NCI-H748 (cell line): ENCODE data around the gene NEK6.

Experiments
- DNase-seq: peaks from one replicate; lab custom pipeline; 2025; ENCODE audit not compliant: unreplicated experiment; lab: John Stamatoyannopoulos, UW

The NEK6 gene

DNA sequence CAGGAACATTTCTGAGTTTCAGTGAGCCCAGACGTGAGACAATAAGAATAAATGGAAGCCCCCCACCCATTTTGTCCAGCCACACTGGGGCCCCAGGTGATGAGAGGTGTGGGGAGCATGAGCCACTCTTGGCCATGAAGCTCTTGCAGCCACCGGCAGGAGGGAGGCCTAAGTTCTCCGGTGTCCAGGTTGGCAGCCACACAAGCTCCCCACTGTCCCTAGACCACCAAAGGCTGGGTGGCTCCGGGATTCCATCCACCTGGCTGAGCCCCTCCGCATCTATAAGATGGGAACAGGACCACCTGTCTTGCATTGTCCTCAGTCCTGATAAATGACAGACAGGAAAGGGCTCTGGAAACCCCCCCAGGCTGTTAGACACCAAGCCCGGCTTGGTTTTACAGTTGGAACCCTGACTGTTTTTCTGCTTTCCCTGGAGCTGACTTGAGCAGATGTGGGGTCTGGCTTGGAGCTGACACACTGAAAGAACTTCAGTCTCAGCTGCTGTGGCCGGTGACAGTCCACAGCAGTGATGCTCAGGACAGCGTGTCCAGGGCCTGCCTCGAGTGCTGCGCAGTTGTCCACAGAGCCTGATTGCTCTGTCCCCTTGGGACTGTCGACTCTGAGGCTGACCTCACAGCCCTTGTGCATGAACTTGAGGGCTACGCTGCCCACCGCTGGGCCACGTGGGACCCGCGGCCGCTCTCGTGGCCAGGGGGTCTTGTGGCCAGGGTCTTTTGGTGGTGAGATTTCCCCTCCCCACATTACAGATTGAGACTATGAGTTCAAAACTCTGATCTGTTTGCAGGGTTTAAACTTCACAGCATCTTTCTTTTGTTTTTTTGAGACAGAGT, 82.7 kb downstream of the NEK6 start:
- no peak for DNase-seq

DNA sequence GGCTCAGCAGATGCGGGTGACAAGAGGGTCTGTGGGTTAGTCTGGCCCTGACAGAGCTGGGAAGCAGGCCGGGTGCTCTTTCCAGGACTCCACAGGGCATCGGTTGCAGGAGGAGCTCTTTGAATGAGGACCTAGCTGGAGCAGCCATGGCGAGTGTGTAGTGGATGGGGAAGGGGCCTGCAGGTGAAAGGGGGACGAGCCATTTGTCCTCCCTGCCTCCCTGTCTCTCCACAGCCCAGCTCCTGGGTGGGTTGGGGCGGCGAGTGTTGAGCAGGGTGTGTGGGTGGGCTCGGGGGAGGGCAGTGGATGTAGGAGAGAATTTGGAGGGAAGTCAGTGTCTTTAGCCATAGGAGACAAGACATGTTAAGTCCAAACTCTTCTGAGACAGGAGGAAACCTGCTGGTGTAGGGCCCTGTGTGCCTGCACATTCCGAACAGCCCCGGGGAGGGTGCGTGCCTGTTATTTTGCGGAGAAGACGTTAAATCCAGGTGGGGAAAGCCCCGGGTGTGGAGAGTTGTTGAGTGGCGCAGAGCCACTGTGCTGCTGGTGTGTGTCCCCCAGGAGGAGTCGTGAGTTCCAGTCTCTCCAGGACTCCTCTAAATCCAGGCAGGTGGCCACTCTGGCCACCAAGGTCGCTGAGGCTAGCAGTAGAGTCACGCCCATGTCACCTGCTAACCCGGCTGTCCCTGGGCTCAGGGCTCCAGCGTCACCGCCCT, 83.9 kb downstream of the NEK6 start:
- DNase-seq: no peak

DNA sequence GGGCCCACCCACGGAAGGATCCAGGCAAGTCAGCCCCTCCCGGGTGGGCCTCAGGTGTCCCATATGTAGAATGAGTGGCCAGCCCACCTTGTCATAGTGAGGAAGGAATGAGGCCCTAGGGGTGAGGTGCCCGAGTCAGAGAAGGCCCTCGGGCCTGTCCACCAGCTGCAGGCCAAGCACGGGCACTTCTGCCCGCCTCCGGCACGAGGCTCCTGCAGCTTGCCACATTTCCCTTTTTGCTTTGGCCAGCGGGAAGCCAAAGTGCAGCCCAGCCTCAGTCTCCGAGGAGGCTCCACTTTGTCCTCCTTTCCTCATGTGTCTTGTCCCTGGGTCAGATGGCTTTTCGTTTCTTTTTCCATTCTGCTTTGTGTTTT, 84.6 kb downstream of the NEK6 start:
- DNase-seq: no peak

DNA sequence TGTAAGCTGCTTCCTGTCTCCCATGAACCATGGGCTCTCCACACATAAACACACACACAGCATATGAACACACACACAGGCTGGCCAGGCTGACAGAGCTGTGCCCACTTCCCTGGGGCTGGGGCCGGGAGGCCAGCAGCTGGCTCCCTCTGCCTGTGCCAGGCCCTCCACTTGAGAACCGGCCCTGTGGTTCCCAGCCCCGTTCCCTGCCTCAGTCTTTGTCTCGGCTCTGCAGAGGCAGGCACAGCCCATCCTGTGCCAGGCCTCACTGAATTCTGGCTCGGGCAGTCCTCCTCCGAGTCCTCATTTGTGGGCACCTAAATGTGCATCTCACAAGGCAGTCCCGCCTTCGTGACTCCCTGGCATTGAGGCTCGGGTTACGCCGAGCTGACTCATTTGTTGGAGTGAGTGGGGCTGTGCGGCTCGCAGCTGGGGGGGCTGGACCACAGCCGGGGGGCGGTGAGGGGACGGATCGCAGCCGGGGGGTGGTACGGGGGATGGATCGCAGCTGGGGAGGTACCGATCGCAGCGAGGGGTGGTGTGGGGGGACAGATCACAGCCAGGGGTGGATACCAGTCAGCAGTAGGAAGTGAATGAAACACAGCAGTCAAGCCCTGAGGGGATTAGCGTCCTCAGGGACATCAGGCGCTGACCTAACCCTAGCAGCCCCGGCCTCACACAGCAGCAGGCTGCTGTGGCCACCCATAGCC, 85.2 kb downstream of the NEK6 start:
- no peak for DNase-seq

DNA sequence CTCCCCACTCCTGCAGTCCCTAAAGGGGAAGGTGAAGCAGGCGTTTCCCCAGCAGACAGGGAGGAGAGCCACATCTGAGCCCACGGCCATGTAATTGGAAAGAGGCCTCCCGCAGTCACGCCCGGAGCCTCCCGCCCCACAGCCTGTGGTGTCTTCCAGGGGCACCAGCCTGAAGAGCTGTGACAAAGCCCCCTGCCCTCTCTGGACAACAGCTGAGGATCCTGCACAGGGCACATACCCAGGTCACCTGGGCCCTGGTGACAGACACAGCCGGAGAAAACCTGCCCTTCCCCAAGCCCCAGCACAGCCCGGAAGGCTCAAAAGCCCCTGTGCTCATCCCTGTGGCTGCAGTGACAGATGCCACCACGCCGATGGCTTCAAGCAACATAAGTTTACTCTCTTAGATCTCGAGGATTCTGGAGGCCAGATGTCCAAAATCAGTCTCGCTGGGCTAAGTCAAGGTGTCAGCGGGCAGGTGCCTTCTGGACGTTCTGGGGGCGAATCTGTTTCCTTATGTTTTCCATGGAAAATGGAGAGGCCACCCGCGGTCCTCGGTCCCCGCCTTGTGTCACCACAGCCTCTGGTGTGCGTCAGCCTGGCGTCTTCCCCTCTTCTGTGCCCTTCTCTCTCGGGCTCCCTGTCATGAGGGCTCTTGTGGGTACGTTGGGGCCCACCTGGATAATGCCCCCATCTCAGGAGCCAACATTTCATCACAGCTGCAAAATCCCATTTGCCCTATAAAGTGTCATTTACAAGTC, 86.0 kb downstream of the NEK6 start:
- no peak for DNase-seq

DNA sequence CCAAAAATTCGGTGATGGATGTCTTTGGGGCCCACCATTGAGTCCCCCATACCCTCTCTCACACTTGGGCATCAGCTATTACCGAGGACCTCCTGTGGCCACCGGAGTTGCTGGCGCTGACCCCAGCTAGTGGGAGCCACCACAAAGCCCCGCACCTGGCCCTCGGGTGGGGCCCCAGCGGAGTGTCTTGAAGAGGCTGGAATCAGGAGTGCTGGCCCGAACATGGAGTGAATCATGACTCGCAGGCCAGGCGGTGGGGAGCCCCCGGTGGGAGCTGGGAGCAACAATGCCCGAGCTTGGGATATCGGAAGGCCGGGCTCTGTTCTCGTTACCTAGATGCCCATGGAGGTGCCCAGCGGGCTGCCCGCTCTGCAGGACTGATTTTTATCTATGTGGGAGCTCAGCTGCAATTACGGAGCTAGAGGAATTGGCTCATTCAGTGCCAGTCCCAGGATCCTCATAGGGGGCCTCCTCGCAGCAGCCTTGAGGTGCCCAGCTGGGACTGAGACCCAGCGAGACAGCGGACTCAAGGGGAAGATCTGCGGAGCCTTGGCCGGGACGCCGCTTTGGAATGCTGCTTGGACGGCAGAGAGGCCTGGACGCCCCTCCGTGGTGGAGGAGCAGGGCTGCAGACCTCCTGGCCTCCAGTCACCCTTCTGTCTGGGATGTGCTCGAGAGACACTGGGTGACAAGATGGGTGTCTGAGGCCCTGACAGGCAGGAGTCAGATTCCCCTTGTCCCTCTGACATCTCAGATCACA, 86.7 kb downstream of the NEK6 start:
- DNase-seq: no peak

DNA sequence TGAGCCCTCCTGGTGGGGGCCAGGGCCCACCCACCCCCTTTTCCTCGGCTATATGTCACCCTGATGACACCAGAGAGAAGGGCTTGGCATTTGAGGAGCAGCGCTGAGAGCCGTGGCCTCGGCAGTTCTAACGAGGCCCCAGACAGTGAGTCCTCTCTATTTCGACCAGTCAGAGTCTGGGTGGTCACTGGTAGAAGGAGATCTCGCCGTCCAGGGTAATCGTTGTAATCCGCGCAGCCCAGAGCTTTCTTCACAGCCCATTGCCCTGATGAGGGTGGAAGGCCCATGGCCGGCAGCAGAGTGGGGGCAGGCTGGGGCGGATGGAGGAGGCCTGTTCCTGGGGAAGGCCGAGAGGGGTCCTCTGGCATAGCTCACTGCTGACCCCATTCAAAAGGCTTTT, 87.3 kb downstream of the NEK6 start:
- DNase-seq: no peak

DNA sequence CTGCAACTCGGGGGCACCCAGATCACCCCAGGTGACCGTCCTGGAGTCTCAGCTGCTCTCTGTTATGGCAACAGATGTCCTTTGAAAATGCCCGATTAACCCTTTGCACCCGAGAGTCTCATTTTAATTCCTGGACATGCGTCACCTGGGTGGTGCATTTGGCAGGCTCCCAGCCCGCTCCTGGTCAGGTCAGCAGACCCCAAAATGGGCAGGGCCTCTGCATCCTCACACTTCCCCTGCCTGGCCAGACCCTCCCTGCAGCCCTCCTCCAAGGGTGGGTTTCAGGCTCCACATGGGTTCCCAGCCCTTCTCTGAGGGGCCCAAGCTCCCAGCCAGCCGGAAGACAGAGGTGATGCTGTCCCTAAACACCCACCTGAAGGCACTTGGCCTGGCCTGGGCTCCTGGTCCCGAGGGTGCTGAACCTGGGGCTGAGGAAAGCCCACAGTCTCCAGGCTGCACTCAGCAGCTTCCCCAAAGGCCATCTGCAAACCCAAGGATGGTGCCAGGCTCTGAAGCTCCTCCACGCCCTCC, 88.1 kb downstream of the NEK6 start:
- no peak for DNase-seq

DNA sequence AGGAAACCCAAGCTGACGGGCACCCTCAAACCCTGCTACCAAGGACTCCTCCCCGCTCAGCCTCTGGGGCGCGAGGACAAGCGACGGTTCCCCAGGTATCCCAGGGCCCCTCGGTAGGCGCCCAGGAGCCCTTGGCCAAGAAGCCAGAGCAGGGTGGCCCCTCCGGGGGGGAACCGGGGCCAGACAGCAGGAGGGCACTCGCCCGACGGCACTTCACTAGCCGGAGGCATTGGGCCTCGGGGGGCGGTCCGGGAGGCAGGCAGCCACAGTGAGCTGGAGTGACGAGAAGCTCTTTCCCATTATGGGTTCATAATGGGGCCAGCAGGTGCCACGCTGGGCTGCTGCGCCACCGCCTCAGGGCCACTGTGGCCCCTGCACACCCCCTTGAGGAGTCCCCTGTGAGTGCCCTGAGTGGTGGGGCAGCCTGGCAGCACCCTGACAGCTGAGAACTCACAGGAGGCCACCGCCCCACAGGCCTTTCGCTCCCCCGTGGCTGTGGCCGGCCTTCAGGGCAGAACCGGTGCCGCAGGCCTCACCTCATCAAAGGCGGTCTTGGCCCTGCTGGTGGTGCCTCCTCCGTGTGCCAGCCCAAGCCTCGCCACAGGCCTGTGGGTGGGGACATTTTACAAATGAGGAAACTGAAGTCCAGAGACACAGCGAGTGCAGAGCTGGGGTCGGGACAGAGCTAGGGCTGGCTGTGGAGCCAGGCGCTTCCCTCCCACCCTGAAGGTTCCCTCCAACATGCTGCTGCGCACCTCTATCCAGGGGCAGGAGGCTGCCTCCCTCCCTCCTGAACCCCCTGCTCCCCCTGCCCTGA, 88.8 kb downstream of the NEK6 start:
- no peak for DNase-seq

DNA sequence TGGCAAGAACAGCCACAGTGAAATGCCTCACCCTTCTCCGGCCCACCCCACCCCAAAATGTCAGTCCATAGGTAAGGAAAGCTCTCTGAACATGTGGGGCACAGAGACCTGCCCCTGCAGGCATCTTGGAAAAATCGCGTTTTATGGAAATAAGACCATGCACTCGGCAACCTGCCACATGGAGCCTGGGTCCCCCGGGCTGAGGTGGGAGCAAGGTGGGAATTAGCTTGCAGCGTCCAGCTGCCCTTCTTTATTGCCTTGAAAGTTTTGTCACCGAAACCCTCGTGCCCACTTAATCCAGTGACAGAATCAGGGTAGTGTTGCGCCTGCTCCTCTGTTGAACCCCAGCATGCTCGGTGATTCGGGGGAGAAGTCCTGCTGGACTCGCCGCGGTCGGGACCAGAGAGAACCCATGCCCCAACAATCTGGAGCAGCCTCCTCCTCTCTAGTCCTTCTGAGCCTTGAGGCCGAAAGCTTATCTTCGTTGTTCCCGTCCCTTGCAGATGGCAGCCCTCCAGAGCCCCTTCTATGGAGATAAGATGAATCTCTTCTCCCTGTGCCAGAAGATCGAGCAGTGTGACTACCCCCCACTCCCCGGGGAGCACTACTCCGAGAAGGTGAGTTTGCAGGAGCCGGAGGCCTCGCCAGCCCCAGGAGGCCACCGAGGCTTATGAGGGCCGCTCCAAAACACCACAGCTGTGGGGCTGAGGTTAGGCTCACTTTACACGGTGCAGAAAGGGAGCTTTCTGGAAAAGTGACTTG, 89.6 kb downstream of the NEK6 start:
- DNase-seq: no peak

DNA sequence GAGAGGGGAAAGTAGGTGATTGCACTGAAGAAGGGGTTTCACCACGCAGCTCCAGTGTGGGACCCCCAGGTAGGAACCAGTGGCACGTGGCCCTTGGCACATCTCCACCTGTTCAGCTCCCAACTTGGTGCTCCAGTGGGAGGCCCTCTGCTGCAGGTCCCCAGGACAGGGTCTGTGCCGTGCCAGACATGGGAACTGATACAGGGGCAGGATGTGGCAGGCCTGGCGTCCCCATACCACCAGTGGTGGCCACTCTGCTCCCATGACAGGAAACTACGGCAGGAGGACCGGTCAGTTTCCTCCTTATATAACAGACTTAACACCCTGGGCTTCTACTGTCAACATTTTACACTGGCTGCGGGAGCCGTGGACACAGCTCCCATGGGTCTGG, 90.2 kb downstream of the NEK6 start:
- DNase-seq: no peak

DNA sequence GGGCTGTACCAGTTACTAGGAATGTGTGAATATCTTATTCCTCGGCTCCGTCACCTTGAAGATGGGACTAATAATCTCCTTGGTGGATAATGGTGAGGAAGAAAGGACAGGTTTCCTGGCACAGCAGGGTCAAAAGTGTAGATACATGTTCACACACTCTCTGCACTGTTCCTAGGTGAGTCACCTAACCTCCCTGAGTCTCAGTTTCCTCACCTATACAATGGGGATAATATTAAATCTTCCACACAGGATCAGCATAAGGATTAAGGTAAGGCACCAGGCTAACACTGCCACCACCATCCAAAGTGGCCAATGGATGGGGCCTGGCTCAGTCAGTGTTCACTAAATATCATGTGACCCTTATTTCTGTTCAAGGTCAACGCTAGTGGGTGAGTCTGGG, 90.6 kb downstream of the NEK6 start:
- no peak for DNase-seq

DNA sequence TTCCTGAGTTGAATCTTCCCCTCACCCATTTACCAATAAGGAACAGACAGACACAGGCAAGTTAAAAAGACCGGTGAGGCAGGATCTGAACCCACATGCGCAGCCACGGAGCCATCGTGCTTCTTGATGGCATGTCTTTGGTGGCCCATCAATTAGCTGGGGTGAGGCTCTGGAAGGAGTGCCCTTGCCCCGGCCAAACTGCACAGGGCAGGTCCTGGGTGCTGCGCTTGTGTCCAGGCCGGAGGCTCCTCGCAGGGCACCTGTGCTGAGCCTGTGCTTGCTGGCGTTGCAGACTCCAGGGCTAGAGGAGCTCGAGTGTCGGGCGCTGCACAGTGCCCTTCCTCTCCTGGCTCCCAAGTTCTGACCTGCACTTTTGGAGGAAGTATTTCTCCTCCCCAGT, 91.1 kb downstream of the NEK6 start:
- no peak for DNase-seq

DNA sequence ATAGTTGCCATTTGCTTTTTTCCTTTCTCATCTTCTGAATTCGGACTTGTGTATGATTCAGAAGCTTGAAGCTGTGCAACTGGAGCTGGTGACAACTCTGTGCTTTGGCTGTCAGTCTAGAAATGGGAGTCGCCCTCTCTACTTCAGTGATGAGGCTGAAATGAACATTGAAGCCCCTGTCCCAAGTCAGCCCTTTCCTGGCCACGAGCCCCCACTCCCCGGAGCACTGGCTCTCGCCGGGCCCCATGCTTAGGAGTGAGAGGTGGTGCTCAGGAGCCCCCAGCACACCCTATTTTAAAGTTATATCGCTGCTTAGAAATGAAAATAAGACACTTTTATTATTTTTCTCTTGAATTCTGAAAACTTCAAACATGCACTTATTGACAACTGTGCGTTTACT, 91.5 kb downstream of the NEK6 start:
- DNase-seq: no peak

DNA sequence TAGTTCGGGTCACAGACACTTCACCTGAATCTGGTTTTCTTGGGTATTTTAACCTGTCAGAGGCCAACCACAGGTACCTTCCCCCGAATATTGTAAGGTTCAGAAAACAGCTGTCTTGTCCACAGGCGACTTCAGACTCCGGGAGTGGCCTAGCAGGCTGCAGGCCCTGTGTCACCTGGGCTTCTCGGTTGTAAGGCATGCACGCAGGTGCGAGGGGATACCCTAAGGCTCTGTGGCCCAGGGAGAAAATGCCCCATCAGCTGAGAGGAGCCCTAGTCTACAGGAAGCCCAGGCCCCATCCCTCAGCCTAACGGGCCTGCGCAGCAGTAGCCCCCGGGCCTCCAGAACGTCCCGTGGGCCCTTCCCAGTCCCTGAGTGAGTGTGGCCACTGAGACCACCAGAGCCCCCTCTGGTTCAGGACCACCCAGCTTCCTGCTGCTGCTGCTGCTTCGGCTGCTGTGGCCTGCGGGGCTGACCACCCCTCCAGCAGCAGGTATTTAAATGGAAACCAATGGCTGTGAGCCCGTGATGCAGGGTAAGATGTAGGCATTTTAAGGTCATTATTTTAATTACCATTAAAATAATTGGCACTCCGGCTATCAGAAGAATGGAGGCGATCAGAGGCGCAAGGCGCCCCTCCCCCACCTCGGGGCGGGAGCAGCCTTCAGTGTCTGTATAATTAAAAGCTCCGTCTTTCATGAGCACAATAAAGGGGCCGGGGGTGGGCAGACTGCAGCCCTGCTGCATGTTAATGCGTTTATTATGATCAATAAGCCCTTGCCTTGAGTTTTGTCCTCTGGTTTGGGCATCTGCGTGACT, 92.1 kb downstream of the NEK6 start:
- DNase-seq: peak; percentile 19

DNA sequence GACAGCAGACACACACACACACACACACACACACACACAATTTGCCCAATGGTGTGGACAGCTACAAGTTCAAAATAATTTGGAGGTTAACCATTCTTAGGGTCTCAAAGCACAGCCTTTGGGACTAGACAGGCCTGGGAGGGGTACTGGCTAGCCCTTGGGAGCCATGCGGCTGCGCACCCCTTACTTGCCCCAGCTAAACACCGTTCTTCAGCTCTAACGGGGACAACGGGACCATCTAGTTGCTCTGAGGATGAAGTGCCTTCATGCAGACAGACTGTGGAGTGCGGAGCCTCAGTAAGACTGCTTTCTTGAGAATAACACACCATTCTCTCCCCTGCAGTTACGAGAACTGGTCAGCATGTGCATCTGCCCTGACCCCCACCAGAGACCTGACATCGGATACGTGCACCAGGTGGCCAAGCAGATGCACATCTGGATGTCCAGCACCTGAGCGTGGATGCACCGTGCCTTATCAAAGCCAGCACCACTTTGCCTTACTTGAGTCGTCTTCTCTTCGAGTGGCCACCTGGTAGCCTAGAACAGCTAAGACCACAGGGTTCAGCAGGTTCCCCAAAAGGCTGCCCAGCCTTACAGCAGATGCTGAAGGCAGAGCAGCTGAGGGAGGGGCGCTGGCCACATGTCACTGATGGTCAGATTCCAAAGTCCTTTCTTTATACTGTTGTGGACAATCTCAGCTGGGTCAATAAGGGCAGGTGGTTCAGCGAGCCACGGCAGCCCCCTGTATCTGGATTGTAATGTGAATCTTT, 92.9 kb downstream of the NEK6 start:
- DNase-seq: no peak
